Chondrocyte (in vitro differentiated cells): Measurements from ENCODE around the gene SLC30A4. TPM values are rescaled to one million over a fixed set of nuclear protein-coding genes. Genes with fewer than 3 reads are reported as not detected.

ENCODE experiments used
- DNase-seq: peaks from one replicate; pipeline ENCODE4 v3.0.0; 2021; ENCODE audit warnings: mixed read lengths, low spot score
- H3K27ac Mint-ChIP-seq: one replicate; pipeline ENCODE4 v1.8.0; 2021; ENCODE audit warnings: mild to moderate bottlenecking, moderate library complexity, mixed read lengths; ENCODE audit not compliant: unreplicated experiment
- H3K27me3 Mint-ChIP-seq: 2 replicates; pipeline ENCODE4 v1.8.0; 2021; ENCODE audit warnings: low read depth, mixed read lengths
- H3K36me3 Mint-ChIP-seq: 2 replicates; pipeline ENCODE4 v1.8.0; 2021; ENCODE audit warnings: low read depth, mixed read lengths
- H3K4me1 Mint-ChIP-seq: 2 replicates; pipeline ENCODE4 v1.8.0; 2021; ENCODE audit warnings: low read depth, mild to moderate bottlenecking, mixed read lengths
- H3K4me3 Mint-ChIP-seq: one replicate; pipeline ENCODE4 v1.8.0; 2021; ENCODE audit warnings: mild to moderate bottlenecking, moderate library complexity, mixed read lengths; ENCODE audit not compliant: unreplicated experiment
- H3K9me3 Mint-ChIP-seq: 2 replicates; pipeline ENCODE4 v1.8.0; 2021; ENCODE audit warnings: low read depth, mixed read lengths
- CTCF ChIP-seq: fragments of 200-600 bp; sonication (generic); IDR thresholded peaks from 2 replicates; pipeline ENCODE4 v1.5.0; 2021; ENCODE audit warnings: antibody characterized with exemption, mild to moderate bottlenecking, moderate library complexity
- total RNA-seq: library from RNA; stranded (reverse); gene quantifications from 3 replicates; pipeline ENCODE4 v1.2.1, GENCODE V29; 2021

SLC30A4 gene
- total RNA-seq, 1 donor from 2014 or later: 17.1 TPM

- H3K4me3 Mint-ChIP-seq: no peak overlapping the region
- no peaks in the 10 kb centered on the region for H3K4me1 Mint-ChIP-seq
- no peak for DNase-seq
- H3K27me3 Mint-ChIP-seq: peaks cover 2% of the 10 kb centered on the region
- H3K36me3 Mint-ChIP-seq: no peaks in the 10 kb centered on the region
- TF ChIP-seq CTCF: no peak
- no peaks in the 10 kb centered on the region for H3K9me3 Mint-ChIP-seq
- no peak overlapping the region for H3K27ac Mint-ChIP-seq
Observed at GRCh38 chr15:45441686-45442085, 80.9 kb downstream of the SLC30A4 start.

- Mint-ChIP-seq H3K36me3 (no peaks in the 10 kb centered on the region), H3K9me3 (no peaks in the 10 kb centered on the region), H3K4me3 (no peak overlapping the region), H3K4me1 (no peaks in the 10 kb centered on the region), H3K27ac (no peak overlapping the region), H3K27me3 (no peaks in the 10 kb centered on the region)
- DNase-seq: no peak
- no peak for TF ChIP-seq CTCF
Observed at GRCh38 chr15:45441036-45441435, 81.5 kb downstream of the SLC30A4 start.

- no peaks in the 10 kb centered on the region for H3K4me1 Mint-ChIP-seq
- H3K27me3 Mint-ChIP-seq: peaks cover 1% of the 10 kb centered on the region
- no peak overlapping the region for H3K27ac Mint-ChIP-seq
- no peaks in the 10 kb centered on the region for H3K36me3 Mint-ChIP-seq
- no peaks in the 10 kb centered on the region for H3K9me3 Mint-ChIP-seq
- TF ChIP-seq CTCF: no peak
- H3K4me3 Mint-ChIP-seq: no peak overlapping the region
- no peak for DNase-seq
Observed at GRCh38 chr15:45439521-45440260, 82.9 kb downstream of the SLC30A4 start.

GRCh38 chr15:45435124-45435903, 87.2 kb downstream of the SLC30A4 start:
- Mint-ChIP-seq H3K9me3 (no peaks in the 10 kb centered on the region), H3K27ac (no peak overlapping the region), H3K4me1 (peaks cover 5% of the 10 kb centered on the region), H3K27me3 (peaks cover 9% of the 10 kb centered on the region), H3K4me3 (no peak overlapping the region), H3K36me3 (no peaks in the 10 kb centered on the region)
- DNase-seq: no peak
- no peak for TF ChIP-seq CTCF

GRCh38 chr15:45434078-45434567, 88.4 kb downstream of the SLC30A4 start:
- no peak for TF ChIP-seq CTCF
- no peak for DNase-seq
- Mint-ChIP-seq H3K4me3 (no peak overlapping the region), H3K36me3 (no peaks in the 10 kb centered on the region), H3K27ac (no peak overlapping the region), H3K27me3 (peaks cover 11% of the 10 kb centered on the region), H3K9me3 (no peaks in the 10 kb centered on the region), H3K4me1 (peaks cover 5% of the 10 kb centered on the region)
